HEK293T (cell line): ENCODE data around the gene AKAIN1.

Experiments
- ELF4 ChIP-seq: fragments of 450-650 bp; IDR thresholded peaks from 2 replicates; pipeline ENCODE4 v1.6.1; 2017; ENCODE audit warnings: antibody characterized with exemption
- FOXK2 ChIP-seq: fragments of 450-650 bp; IDR thresholded peaks from 2 replicates; pipeline ENCODE4 v1.6.1; 2016; ENCODE audit warnings: mild to moderate bottlenecking
- NFRKB ChIP-seq: fragments of 450-650 bp; IDR thresholded peaks from 2 replicates; pipeline ENCODE4 v1.6.1; 2016; ENCODE audit warnings: mild to moderate bottlenecking, moderate library complexity
- SP1 ChIP-seq: fragments of 450-650 bp; IDR thresholded peaks from 2 replicates; pipeline ENCODE4 v1.6.1; 2017
- SUZ12 ChIP-seq: fragments of 450-650 bp; IDR thresholded peaks from 2 replicates; pipeline ENCODE4 v1.6.1; 2016; ENCODE audit warnings: mild to moderate bottlenecking
- ZNF384 ChIP-seq: fragments of 450-650 bp; IDR thresholded peaks from 2 replicates; pipeline ENCODE4 v1.6.1; 2016

- TF ChIP-seq SP1 = no peak
- TF ChIP-seq FOXK2 = no peak
- TF ChIP-seq SUZ12 = no peak
- TF ChIP-seq NFRKB = no peak
- TF ChIP-seq ZNF384 = no peak
- no peak for TF ChIP-seq ELF4
These were observed 89.1 kb downstream of the AKAIN1 start for GRCh38 chr18:5107988-5108387.
